Dedifferentiated amniotic fluid mesenchymal stem cell (primary cell): ENCODE results near the gene RBMS3.

ENCODE experiments used
- DNase-seq: peaks from one replicate; pipeline ENCODE4 v3.0.0-alpha.2; 2016; ENCODE audit errors: extremely low spot score

RBMS3 gene

DNA sequence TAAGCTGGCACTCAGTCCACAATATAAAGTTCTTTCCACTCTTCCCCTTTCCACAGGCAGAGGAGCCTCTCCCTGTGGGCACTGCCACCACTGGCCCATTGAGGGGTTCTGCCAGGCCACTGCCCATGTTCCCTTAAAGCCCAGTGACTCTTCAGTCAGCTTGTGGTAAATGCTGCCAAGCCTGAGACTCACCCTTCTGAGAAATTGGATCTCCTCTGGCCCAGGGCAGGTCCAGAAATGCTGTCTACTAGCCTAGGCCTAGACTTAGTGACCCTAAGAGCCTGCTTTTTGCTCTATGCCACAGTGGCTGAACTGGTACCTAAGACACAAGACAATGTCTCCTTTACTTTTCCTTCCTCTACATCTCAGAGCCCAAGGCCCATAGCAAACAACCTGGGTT, 295.8 kb downstream of the RBMS3 start:
- no peak for DNase-seq

DNA sequence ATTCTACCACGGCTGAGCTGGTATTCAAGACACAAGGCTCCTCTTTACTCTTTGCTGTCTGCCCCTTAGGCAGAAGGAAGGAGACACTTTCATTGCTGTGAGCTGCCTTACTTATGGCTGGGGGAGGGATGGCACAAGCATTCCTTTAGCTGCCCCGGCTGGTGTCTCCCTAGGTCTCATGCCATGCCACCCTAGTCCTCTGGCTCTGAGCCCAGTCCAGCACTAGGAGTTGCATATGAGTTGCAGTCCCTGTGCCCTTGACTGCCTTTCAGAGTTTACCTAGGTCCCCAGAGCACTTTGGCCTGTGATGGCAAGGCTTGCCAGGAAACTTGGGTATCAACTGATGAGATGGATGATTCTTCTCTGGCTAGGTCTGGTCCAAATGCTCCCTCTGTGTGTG, 296.4 kb downstream of the RBMS3 start:
- no peak for DNase-seq

DNA sequence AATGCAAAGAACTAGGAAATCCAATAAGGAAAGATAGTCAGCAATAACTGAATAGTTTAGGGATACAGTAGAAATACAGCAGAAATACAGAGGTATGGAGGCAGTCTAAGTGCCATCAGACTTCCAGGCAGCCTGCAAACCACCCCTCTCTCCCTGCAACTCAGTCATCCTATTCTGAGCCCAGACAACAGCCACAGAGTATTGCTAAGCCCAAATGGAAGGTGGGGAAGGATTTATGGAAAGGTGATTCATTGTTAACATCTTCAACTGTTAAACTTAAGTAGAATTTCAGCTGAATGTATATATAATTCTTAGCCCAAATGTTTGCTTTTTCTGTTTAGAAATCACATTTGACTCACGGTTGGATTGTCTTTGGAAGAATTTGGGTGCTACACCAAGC, 300.4 kb downstream of the RBMS3 start:
- no peak for DNase-seq

DNA sequence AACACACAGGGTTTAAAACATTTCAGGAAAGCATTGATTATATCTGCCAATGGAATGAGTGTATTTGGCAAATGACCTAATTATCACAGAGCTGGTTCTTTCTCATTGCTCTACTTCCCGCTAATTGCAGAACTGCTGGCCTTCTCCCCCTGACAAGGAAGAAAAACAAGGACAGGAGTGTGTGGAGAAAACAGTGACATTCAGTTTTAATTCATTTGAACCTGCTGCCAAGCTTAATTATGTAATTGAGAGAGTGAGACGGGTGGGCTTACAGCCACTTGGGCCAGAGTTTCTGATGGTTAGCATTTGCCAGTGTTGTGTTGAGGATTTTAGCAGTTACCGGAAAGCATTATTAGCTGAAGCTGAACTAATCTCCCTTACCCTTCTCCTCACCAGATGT, 301.4 kb downstream of the RBMS3 start:
- no peak for DNase-seq

DNA sequence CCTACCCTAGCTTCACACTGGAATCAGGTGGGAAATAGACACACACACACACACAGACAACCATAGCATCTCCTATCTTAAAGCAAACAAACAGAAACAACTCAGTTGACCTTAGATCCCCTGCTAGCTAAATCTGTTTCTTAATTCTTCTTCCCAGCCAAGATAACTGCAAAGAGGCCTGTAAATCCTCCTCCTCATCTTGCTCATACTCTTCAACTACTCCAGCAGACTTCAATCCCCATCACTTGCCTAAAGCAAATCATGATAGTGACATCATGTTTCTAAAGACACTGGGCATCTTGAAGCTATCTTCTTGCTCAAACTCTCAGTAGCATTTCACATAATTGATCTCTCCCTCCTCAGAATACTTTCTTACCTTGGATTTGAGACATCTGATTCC, 303.0 kb downstream of the RBMS3 start:
- no peak for DNase-seq

DNA sequence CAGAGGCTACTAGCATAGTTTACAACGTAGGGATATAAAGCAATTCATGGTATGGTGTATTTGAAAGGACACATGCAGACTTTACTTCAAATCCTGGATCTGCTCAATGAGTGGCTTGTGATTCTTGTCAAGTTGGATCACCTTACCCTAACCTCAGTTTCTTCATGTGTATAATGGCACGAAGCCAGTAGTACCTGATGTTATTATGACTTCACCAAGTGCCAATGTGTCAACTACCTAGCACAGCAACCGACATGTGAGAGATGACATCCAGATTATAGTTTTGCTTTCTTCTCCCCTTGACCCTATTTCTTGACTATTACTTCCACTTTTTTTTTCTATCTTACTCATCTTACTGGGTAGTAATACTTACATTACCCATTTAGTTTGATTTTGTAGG, 304.5 kb downstream of the RBMS3 start:
- DNase-seq, result no peak

DNA sequence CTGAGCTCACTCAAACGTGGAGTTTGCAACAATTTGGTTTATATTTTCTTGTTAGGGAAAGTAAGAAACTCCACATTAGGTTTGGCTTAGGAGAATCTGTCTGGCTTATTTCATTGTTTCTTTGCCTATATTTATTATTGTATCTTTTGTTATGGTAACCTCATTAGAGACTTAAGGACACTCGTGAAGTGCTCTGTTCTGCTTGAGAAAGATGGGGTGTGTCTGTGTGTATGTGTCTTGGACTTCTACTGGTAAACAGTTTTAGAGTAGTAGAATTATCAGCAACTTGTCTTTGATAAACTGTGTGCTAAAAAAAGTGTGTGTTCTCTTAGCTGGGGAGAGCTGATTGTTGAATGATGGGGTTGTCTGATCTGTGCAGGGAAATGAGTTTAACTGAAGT, 306.5 kb downstream of the RBMS3 start:
- DNase-seq, result no peak

DNA sequence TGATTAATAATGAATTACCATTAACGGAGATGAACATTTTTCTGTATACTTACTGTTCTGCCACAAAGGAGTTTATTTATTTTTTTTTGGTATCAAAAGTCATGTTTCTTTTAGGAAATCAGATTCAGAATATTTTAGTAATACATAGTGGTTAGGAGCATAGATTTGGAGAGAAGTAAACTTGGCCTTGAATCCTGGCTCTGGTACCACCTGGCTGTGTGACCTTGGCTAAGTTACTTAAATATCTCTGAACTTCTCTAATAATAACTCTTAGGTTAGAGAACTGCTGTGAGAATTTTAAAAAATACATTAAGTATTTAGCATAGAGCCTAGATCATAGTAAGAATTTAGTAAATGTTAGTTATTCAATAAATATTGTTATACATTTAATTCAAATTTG, 309.1 kb downstream of the RBMS3 start:
- no peak for DNase-seq

DNA sequence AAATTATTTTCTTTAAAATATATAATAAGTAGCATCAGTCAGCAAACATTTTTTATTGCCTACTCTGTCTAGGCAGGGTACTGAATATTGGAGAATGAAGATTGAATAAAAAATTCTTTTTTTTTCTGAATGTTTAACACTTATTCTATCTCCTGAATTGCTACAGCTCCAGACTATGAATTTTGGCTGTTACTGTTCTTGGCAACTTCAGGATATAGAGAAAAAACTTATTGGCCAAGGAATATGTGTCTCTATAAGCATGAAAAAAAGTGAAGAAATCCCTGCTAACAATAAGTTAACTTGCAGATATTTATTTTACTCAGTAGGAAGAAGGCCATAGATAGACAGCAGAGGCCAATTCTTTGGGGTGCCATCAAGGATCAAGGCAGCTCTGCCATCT, 309.6 kb downstream of the RBMS3 start:
- no peak for DNase-seq

DNA sequence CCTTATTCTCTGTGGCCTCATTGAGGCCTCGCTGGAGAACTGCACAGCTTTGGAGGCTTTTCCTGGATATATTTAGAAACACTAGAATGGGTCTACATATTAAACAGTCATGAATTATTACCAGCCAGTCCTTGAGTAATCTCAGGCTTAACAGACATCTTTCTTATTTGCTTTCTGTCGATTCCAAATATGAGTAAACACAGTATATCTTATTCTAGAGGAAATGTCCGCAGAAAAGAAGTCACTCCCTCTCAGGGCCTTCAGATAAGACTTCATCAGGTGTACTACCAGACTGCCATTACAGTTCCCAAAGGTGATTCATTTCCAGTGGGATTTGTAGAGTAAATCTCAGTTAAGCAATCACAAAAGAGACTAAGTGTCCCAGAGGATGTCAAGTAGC, 310.7 kb downstream of the RBMS3 start:
- no peak for DNase-seq

DNA sequence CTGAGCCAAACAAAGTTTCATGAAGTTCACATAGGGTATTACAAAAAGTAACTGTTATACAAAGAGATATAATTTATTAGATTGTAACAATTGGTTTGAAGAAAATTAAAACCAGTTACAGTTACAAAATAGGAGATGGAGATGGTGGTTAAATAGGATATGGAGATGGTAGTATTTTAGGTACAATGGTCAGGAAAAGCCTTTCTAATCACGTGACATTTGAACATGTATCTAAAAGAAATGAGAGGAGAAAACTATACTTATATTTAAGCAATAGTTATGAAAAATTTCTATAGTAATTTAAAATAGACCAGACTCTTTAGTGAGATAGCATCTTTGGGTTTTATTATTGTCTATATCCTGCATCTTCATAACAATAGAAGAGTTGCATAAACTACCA, 312.9 kb downstream of the RBMS3 start:
- no peak for DNase-seq

DNA sequence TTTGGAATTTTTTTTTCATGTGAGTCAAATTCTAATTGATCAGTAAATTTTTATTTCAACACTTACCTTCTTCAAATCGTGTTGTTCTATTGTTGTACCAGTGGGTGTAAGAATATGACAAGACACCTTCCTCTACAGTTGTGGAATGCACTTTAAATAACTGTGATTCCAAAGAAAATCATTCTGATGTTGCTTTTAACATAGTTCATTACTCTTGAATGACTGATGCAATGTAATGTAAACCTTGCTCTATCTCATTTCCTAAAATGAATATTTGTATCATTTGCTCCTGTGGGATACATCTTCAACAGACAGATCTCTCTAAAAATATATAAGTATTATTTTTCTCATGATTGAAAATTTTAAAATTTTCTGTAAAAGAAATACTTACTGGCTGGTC, 313.4 kb downstream of the RBMS3 start:
- DNase-seq, result peak; percentile 70

DNA sequence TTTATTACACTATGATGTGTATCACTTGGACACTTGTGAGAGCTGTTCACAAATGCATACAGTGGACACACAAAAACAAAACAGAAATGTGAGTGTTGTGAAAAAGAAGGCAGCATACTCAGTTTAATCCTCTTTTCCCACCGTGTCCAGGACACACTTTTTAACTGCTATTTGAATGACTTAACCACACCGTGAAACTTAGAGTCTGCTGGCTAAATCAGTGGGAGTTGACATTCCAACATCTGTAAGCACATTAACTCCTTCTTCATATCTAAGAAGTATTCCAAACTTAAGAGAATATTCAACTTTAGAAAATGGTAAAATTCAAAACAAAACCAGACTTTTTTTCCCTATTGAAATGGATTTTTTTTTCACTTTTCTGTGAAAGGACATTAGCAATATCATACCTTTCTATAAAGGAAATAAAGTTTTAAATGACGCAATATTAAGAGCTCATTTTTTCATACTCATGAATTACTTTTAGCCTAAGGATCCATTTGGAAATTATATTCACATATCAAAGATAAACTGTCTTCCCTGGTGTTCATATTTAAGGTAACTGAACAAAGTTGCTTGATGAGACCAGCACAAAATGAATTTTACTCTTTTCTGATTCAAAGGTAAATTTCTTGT, 316.6 kb downstream of the RBMS3 start:
- peak; percentile 21 for DNase-seq

DNA sequence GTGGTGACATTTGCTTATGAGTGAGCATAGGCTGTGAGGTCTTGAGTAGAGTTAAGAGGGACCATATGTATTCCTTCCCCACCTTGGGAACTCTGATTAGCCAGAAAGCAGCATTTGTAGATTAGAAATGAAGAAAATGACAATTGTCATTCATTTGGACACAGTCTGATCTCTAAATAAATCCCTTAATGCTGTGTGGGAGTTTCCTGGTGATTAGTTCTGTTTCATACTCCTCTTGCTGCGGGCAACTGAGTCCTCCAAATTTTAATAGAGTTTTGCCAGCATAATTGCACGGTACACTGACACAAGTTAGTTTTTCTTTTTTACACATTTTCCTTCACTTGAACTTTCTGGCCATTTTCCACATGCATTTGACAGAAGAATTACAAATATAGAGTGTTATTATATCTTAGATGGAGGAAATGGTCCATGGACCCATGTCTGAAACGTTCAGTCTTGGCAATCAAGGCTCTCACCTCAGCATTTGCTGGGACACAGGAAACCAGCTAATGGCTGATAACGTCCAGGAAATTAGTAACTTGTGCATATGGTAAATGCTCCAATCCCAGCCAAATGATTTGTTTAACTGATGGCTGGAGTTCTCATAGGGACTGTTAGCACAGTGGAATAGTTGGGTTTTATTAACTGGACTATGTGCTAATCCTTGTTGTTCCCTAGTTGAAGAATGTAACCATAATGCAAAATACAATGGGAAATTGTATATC, 321.2 kb downstream of the RBMS3 start:
- DNase-seq, result no peak

DNA sequence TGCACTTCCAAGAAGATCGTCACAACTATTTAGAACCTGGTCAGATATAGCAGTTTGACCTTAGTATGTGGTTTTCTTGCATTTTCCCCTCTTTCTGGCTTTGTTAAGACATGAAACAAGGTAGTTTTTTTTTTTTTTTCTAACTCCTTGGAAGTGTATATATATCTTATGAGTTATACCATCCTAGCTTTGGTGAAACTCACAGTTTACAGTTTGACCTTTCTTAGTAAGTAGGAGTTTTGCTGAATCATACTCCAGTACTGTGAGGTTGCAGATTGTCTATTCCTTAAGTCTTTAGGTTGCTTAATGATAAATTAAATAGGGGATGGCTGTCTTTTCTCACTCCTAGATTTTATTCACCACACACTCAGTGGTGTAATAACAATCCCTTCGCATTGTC, 325.0 kb downstream of the RBMS3 start:
- peak; percentile 46 for DNase-seq

DNA sequence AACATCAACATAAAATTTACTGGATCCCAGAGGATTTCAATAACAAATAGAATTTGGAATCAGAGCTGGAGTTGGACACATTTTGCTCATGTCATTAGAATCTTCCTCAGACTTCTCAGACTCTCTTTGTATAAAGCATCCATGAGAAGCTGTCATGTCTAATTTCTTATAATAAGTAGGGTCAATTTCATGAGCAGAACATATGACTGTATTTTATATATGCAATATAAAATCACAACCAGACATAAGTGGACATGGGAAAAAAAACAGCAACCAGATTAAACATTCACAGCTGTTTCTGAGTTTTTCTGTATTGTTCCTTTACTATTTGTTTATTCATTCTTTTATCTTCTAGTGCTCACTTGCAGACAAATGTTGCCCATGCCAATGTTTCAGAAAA, 325.5 kb downstream of the RBMS3 start:
- peak; percentile 18 for DNase-seq

DNA sequence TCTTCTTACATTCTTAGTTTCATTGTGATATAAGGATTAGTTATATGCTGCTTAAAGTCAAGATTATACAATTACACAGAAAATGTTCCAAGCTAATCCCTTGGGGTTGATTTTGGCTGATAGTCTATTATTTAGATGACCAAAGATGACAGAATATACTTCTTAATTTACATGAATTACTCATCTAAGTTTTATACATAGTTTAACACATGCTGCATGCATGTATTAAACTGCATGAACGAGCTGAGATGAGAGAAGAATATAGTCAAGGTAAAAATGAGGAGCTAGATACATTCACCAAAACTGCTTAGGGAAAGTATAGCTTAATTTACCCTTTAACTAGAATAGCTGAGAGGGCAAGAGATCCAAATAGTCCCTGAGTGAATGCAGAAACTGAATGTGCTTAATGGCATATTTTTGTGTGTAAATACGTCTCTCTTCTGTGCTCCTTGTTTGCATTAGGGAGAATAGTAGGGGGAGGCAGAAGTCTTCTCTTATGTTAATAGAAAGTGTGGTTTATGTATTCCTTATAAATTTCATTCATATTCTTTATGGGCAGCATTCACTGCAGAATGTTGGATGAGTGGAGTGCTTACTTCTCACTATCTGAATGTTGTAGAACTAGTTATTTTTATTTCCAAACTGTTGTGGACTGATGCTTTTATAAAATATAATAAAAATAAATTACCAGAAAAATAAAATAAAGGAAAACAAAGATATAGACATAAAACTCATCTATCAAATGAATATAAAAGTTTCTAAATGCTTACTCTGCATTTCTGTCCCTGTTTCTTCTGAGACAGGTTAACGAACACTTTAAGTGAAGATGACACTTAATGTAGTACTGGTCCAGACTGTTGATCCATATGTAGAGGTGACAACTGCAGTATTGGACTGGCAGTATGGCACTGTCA, 327.8 kb downstream of the RBMS3 start:
- DNase-seq, result no peak

DNA sequence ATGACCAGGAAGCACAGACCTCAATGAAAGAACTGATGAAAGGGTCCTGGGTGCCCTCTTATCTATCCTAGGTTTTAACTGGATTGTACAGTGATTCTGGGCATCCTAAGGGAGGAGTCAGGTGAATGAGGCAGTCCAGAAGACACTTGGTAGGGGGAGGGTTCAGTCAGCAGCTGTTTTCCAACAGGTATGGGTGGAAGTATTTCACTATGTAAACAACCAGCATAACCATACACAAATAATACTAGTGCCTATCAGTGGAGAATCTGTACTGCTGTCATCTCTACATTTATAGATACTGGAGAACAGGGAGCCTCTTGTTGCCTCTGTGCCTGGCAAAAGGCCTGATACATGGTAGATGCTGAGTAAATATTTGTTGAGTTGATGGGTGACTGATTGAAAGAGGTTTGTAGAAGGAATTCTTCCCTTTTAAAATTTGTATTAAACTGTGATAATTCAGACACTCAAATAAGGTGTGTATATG, 328.5 kb downstream of the RBMS3 start:
- DNase-seq, result no peak

DNA sequence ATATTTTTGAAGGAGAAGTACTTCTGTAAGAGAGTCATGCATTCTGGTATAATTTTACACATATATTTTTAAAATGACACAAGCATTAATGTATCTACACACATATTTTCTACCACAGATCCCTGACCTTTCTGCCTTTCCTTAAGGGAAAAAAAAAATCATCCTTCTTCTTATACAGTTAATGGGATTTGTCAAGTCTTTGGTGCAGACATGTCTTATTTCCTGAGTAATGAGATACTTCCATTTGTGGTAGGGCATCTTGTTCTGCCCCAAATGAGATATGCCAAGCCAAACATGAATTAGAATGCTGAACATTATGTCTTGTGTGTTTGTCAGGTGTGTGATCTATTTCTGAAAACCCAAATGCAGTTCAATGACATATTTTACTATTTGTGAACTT, 329.9 kb downstream of the RBMS3 start:
- DNase-seq, result no peak

DNA sequence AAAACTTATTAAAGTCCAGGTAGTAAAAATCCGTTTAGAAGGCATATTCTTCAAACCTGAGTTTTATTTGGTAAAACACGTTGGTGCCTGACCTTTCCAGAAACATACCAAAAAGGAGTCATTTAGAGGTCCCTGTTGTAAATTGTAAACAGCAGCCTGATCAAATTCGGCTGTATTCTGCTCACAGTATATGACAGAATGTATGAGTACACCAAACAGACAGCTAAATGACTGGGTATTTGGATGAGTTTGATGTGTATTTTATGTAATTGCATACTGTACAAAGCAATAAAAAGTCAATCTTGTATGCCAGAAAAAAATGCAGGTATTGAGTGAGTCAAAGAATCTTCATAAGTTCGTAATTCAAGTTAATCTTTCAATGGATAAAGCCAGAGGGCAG, 330.4 kb downstream of the RBMS3 start:
- no peak for DNase-seq

DNA sequence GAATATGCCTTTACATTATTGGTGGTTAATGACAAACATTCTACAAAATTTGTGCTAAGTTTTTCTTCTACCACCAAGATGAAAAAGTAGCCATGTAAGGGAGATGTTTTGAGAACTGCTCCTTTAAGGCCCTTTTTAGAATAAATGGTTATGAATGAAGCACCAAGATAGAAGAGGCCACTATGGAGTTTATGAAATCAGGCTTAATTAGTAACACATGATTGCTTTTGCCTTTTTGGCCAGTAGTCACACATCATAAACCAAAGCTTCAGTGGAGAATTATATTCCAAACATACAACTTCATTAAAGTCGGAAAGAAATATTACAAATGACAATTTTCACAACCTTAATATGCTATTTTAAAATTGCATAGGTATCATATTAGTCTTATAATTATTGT, 331.7 kb downstream of the RBMS3 start:
- DNase-seq, result no peak

DNA sequence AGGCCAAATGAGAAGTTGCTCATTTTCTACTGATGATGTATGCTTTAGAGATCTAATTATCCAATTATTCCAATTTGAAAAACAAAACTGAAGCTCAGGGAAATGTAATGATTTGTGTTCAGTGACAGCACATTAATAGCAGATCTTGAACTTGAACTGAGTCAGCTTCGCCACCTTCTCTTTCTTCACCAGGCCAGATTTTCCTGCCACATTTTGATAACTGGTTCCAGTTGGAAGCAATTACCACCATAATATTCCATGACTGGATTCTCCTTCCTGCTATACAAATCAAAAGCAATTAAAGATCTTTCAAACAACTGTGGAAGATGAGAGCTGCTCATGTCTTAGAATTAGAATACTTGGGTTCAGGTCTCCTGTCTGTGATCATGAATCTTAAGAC, 334.1 kb downstream of the RBMS3 start:
- DNase-seq, result no peak
